NT2/D1 (cell line): Measurements from ENCODE around the gene OR8S1.

ENCODE experiments used
- SUZ12 ChIP-seq: IDR thresholded peaks from 2 replicates; pipeline ENCODE4 v1.6.1; 2011; ENCODE audit not compliant: insufficient read length, insufficient read depth; ENCODE audit errors: extremely low read depth
- YY1 ChIP-seq: IDR thresholded peaks from 2 replicates; pipeline ENCODE4 v1.6.1; 2011; ENCODE audit not compliant: insufficient read length, insufficient read depth

DNA sequence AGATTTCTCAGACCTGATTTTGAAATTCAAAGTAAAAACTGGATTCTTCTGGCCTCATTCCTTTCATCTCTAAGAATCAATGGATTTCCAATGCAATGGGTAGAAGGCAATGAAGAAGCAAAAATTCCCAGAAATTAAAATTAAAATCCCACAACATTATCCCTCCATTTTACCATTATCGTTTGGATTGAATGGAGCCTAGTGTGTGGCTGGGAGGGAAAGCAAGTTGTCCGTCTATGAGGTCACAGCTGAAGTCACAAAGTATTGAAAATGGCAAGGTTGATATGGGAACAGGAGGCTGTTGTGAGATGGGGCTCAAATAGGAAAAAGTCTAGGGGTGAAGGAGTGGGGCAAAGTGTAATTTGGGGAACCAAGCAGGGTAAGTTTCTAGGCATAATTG is 43.2 kb upstream of the OR8S1 start, which contains the start of gene C12orf54:
- TF ChIP-seq SUZ12 (no peak), YY1 (no peak)
